HUES6 (cell line): Measurements from ENCODE around the gene PPP4R1.

ENCODE experiments used
- H3K27ac ChIP-seq: 2 replicates; pipeline ENCODE4 v1.7.0; 2013; ENCODE audit warnings: low read depth, mild to moderate bottlenecking, low read length, inconsistent platforms
- H3K27me3 ChIP-seq: 2 replicates; pipeline ENCODE4 v1.6.1; 2013; ENCODE audit warnings: low read length; ENCODE audit not compliant: control insufficient read depth, insufficient read depth
- H3K36me3 ChIP-seq: 2 replicates; pipeline ENCODE4 v1.6.1; 2013; ENCODE audit warnings: low read length; ENCODE audit not compliant: control insufficient read depth, insufficient read depth
- H3K4me1 ChIP-seq: 2 replicates; pipeline ENCODE4 v1.6.1; 2013; ENCODE audit warnings: low read length; ENCODE audit not compliant: control insufficient read depth, insufficient read depth
- H3K4me3 ChIP-seq: 2 replicates; pipeline ENCODE4 v1.5.1; 2013; ENCODE audit warnings: low read depth, low read length
- H3K9ac ChIP-seq: one replicate; pipeline ENCODE4 v1.6.1; 2013; ENCODE audit warnings: mild to moderate bottlenecking, low read length
- H3K9me3 ChIP-seq: 2 replicates; pipeline ENCODE4 v1.6.1; 2013; ENCODE audit warnings: low read depth, low read length; ENCODE audit not compliant: control insufficient read depth, insufficient read depth

Gene PPP4R1

DNA sequence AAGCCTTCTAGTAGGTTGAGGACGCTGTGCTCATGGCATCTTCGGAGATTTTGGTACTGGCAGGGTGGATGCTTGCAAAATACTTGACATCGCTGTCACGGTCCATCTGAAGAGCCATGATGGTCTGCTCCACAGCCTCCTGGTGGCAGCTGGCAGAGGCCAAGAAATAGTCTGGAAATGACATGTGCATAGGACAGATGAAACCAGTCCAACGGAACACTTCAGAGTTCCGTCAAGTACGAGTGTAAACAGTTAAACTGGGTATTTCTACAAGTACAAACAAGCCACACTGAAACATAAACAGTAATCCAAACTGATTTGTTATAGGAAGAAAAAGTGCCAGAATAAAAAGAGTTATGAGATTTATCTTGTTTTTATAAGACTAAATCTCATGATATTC, 66.6 kb downstream of the PPP4R1 start:
- H3K27me3 ChIP-seq: no peaks in the 10 kb centered on the region
- H3K9ac ChIP-seq: no peak overlapping the region
- H3K4me1 ChIP-seq: no peaks in the 10 kb centered on the region
- peaks cover 73% of the 10 kb centered on the region for H3K36me3 ChIP-seq
- H3K4me3 ChIP-seq: no peak overlapping the region
- peaks cover 4% of the 10 kb centered on the region for H3K9me3 ChIP-seq
- H3K27ac ChIP-seq: no peak overlapping the region

DNA sequence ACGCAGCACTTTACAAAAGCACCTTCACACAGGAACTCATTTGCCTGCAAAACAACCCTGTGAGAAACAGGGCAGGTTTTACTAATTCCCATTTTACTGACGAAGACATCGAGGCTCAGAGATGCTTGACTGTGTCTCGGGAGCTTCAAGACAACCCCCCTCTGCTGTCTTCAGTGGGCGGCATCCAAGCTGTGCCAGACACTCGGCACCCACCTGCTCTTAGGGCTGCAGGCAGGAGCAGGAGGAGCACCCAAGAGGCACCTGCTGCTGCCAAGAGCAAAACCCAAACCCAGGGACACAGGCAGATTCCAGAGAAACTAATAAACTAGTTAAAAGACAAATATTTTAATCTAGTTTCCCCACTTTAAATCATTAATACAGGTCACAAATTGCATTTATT, 67.9 kb downstream of the PPP4R1 start:
- Histone ChIP-seq H3K36me3 (peaks cover 59% of the 10 kb centered on the region), H3K4me1 (no peaks in the 10 kb centered on the region), H3K27me3 (no peaks in the 10 kb centered on the region), H3K27ac (no peak overlapping the region), H3K9ac (no peak overlapping the region), H3K4me3 (no peak overlapping the region), H3K9me3 (no peaks in the 10 kb centered on the region)

DNA sequence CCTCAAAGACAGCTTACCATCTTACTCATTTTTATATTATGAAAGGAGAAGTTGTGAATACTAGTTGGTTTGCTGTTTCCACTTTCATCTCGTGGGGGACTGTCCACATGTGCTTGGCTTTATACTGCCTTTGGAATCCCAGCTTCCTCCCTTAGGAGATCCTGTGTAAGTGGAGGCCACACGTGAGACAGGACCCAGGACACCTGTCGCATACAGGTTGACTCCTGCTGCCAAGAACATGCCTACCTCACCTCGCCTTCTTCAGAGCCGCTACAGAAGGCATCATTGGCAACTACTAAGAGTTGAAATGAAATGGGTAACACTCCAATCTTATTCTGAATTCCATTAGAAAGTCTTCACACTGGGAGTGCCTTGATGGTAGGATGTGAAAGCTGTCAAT, 69.3 kb downstream of the PPP4R1 start:
- H3K9ac ChIP-seq: no peak overlapping the region
- H3K9me3 ChIP-seq: no peaks in the 10 kb centered on the region
- no peak overlapping the region for H3K27ac ChIP-seq
- H3K27me3 ChIP-seq: no peaks in the 10 kb centered on the region
- peaks cover 48% of the 10 kb centered on the region for H3K36me3 ChIP-seq
- H3K4me1 ChIP-seq: peaks cover 7% of the 10 kb centered on the region; the same call in 1 of the 2 replicates
- H3K4me3 ChIP-seq: no peak overlapping the region

DNA sequence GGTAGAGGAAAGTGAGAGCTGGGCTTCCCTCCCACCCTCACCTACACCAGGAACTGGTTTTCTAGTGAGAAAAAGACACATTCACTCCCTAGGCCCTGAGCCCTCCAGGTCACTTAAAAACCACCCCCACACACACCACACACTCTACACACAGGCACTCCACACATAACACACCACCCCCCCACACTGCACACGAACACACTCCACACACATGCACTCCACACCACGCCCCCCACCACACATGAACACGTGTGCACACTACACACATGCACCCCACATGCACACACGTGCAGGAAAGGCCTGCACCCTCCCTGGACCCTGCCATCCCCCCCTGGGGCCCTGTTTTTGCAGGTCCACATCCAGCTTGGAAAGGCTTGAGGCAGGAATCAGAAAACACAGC, 71.4 kb downstream of the PPP4R1 start:
- no peak overlapping the region for H3K27ac ChIP-seq
- H3K9ac ChIP-seq: no peak overlapping the region
- H3K36me3 ChIP-seq: peaks cover 32% of the 10 kb centered on the region
- H3K4me3 ChIP-seq: no peak overlapping the region
- no peaks in the 10 kb centered on the region for H3K9me3 ChIP-seq
- H3K4me1 ChIP-seq: peaks cover 9% of the 10 kb centered on the region; the same call in 1 of the 2 replicates
- H3K27me3 ChIP-seq: no peaks in the 10 kb centered on the region

DNA sequence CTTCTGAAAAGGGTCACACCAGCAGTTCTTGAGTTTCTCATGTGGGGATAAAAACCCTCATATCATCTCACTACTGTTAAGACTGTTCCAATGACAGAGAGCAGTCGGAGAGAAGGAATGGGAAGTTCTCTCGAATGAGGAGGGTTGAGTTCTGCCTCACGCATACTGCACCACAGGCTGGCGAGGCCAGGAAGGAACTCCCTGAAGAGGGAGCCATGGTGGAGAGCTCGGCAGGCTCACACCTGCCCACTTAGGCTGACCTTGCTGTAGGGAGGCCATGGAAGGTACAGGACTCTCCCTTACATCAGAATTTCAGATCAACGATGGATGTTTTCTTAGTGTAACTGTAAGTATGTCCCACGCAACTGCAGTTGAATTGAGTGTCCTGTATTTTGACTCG, 74.4 kb downstream of the PPP4R1 start:
- H3K27me3 ChIP-seq: no peaks in the 10 kb centered on the region
- peaks cover 9% of the 10 kb centered on the region; the same call in 1 of the 2 replicates for H3K4me1 ChIP-seq
- H3K27ac ChIP-seq: no peak overlapping the region
- no peak overlapping the region for H3K4me3 ChIP-seq
- no peak overlapping the region for H3K9ac ChIP-seq
- peaks cover 27% of the 10 kb centered on the region for H3K36me3 ChIP-seq
- H3K9me3 ChIP-seq: no peaks in the 10 kb centered on the region

DNA sequence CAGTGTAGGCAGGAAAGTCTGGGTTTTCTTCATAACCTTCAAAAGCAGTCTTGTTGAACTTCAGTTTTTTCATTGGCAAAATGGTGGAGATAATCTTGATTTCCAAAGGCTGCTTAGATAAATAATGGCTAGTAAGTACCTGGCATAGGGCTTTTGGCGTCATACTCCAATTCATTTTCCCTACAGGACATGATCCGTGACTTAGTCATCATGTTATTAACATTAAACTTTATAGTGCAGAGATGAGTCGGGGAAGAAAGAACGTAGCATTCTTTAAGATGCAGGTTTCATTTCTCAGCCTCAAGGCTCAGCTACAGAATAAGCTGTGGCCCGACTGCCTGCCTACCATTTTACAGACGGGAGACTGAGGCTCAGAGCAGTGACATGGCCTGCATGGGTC, 75.1 kb downstream of the PPP4R1 start:
- Histone ChIP-seq H3K27me3 (no peaks in the 10 kb centered on the region), H3K4me3 (no peak overlapping the region), H3K36me3 (peaks cover 33% of the 10 kb centered on the region), H3K27ac (no peak overlapping the region), H3K9me3 (no peaks in the 10 kb centered on the region), H3K9ac (no peak overlapping the region), H3K4me1 (peaks cover 9% of the 10 kb centered on the region; the same call in 1 of the 2 replicates)

DNA sequence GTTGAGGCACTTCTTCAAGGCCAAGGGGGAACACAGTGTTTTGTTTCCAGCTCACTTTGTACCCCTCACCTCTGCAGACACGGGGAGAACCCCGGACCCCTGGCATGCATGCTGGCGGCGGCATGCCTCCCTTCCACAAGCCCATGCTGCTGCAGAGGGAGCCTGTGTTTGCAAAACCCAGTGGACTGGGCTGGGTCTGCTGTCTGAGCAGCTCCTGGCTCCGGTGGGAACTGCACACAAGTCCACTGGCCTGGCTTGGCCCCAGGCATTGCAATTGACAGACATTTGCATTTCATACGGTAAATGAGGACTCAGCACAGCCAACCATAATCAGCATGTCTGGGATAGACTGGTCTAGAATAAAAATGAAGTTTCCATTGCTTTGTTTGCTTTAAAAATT, 76.7 kb downstream of the PPP4R1 start:
- Histone ChIP-seq H3K4me3 (no peak overlapping the region), H3K9me3 (no peaks in the 10 kb centered on the region), H3K4me1 (peaks cover 9% of the 10 kb centered on the region; the same call in 1 of the 2 replicates), H3K27me3 (no peaks in the 10 kb centered on the region), H3K27ac (no peak overlapping the region), H3K9ac (no peak overlapping the region), H3K36me3 (peaks cover 49% of the 10 kb centered on the region)

DNA sequence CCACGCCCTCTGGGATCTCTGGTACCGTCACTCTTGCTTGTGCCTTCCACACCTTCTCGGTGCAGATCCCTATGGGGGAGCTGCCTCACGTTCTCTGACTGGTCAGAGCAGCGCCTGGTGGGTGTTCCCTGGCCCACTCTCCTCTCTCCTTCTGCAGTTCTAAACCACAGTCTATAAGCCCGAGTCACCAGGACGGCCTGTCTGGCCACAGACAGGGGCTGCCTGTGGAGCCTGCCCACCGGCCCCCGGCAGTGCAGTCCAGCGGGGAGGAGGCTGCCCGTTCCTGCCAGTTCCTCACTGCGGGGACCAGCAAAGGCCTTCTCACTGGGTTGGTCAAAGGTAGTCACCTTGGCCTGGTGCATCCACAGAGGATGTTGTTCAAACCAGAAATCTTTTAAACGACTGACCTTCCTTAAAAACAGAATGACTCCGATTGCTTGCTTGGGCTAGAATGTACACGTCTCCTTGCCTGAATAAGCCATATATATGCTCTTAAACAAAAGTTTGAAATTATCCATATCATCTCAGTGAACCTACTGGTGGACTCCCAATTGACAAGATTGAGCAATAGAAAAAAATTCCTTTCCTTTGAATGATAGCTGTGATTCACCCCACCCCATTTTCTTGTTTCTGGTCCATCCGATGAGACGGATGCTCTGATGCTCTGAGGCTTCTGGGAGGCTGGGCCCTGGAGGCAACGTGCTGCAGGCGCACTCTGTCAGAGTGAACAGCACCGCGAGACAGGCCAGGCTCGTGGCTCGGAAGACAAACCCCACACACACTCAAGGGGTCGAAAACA, 77.8 kb downstream of the PPP4R1 start:
- Histone ChIP-seq H3K9me3 (no peaks in the 10 kb centered on the region), H3K4me1 (peaks cover 9% of the 10 kb centered on the region; the same call in 1 of the 2 replicates), H3K36me3 (peaks cover 54% of the 10 kb centered on the region), H3K4me3 (no peak overlapping the region), H3K9ac (no peak overlapping the region), H3K27ac (no peak overlapping the region), H3K27me3 (no peaks in the 10 kb centered on the region)

DNA sequence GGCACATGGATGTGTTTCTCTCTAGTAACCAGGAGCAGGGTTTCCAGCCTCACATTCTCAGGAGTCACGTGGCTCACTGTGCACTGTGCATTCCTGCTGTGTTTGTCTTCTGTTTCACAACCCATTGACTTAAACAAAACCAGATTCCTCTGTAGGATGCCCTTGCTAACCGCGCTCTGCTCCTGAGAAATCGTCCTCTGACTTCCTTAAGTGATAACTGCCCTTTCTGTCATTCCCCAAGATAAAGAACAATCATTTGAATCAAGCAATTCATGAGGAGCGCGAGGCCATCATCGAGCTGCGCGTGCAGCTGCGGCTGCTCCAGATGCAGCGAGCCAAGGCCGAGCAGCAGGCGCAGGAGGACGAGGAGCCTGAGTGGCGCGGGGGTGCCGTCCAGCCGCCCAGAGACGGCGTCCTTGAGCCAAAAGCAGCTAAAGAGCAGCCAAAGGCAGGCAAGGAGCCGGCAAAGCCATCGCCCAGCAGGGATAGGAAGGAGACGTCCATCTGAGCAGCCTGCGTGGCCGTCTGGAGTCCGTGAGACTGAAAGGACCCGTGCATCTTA, 78.8 kb downstream of the PPP4R1 start:
- Histone ChIP-seq H3K4me1 (peaks cover 5% of the 10 kb centered on the region; the same call in 1 of the 2 replicates), H3K27me3 (no peaks in the 10 kb centered on the region), H3K9me3 (no peaks in the 10 kb centered on the region), H3K4me3 (no peak overlapping the region), H3K9ac (no peak overlapping the region), H3K27ac (no peak overlapping the region), H3K36me3 (peaks cover 61% of the 10 kb centered on the region)

DNA sequence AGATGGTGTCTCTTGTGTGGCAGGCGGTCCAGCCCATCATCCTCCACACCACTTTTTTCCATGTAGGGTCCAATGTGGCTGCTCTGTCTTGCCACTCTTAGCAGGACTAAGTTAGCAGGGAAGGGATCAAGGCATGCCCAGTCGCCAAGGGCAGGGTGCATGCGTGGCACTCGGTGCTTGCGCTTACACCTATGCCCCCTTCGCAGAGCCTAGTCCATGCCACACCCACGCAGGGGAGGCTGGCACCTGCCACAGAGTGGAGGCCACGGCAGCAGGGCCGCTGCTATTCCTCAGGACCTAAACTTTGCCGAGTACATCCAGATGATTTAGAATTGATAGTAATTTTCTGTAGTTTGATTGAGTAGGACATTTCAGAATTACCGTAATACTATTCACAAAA, 79.5 kb downstream of the PPP4R1 start:
- Histone ChIP-seq H3K9me3 (no peaks in the 10 kb centered on the region), H3K36me3 (peaks cover 65% of the 10 kb centered on the region), H3K4me1 (peaks cover under 1% of the 10 kb centered on the region; the same call in 1 of the 2 replicates), H3K27me3 (no peaks in the 10 kb centered on the region), H3K4me3 (no peak overlapping the region), H3K27ac (no peak overlapping the region), H3K9ac (no peak overlapping the region)

DNA sequence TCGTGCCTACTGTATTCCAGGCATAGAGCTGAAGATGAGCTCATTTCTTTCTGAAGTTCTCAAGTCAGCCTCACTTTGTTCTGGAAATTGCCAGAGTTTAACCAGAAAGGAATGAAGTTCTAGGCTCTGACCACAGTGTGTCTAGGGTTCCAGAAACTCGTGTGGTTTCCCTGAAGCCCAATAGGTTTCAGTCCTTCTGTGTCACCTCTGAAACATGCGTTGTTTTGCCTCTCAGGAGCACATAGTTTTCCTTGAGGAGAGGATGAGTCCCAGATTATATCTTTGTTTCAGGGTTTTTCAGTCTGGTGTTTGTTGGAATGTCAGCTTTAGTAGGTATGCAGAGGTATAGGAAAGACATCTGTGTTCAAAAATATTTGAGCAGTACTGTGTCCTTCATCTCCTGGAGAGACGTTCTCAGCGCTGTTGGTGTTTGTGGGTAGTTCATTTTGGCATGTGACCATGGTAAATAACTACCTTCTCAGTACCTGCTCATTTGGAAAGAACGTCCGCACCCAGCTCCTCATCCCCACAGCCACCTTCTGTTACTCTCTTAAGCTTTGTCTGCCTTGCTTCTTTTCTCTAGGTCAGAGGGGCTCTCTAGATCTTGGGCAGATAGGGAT, 82.5 kb downstream of the PPP4R1 start:
- Histone ChIP-seq H3K4me3 (no peak overlapping the region), H3K36me3 (peaks cover 79% of the 10 kb centered on the region), H3K9ac (no peak overlapping the region), H3K27ac (no peak overlapping the region), H3K27me3 (no peaks in the 10 kb centered on the region), H3K4me1 (no peaks in the 10 kb centered on the region), H3K9me3 (peaks cover 16% of the 10 kb centered on the region)
